ENCODE measurements around the gene ZDHHC14.
"Not testable (repeated sequence)": the region's sequence is repeated elsewhere in the genome, so short reads cannot be mapped to it uniquely, and the experiment has no call there.

The ZDHHC14 gene

GRCh38 chr6:157407646-157408045 lies 26.7 kb downstream of the ZDHHC14 start:
- H3K4me1 ChIP-seq (ENCODE audit: control insufficient read depth in 2 of 2, insufficient read depth in 1 of 2, low read depth in 1 of 2, low read length in 2 of 2), result peaks cover 7 to 11% of the 10 kb centered on the region in 2 donors
- no peak overlapping the region for H2BK5ac ChIP-seq (ENCODE audit: low read length)
- no peak overlapping the region for H3K27ac ChIP-seq (replicated peaks; ENCODE audit: low read length)
- no peaks in the 10 kb centered on the region for H3K36me3 ChIP-seq (replicated peaks in 1 of 2; ENCODE audit: control insufficient read depth in 2 of 2, insufficient read depth in 2 of 2, low read length in 2 of 2)
- peaks cover 2% of the 10 kb centered on the region for H3K79me1 ChIP-seq (ENCODE audit: low read depth, low read length)
- WGBS, 2 donors (ENCODE audit: extremely low coverage in 2 of 2, insufficient read length in 2 of 2, insufficient replicate concordance in 1 of 2), result no CpG with 5 or more reads among the region's 3 CpGs
- H2BK15ac ChIP-seq (ENCODE audit: low read length), result no peak overlapping the region
- H3K14ac ChIP-seq (ENCODE audit: low read length), result no peak overlapping the region
- no peak overlapping the region for H3K4ac ChIP-seq (ENCODE audit: low read length)
- H2BK12ac ChIP-seq (ENCODE audit: low read length), result no peak overlapping the region
- peaks cover 0 to 3% of the 10 kb centered on the region in 2 donors for H3K9me3 ChIP-seq (replicated peaks in 1 of 2; ENCODE audit: control insufficient read depth in 2 of 2, insufficient read depth in 1 of 2, low read depth in 1 of 2, low read length in 2 of 2)
- H2AFZ ChIP-seq (ENCODE audit: low read length), result no peak overlapping the region
- H2AK5ac ChIP-seq (ENCODE audit: low read depth, low read length), result no peak overlapping the region
- H3K4me2 ChIP-seq (ENCODE audit: insufficient read depth, low read length, poor library complexity, severe bottlenecking), result no peak overlapping the region
- no peak overlapping the region for H3K4me3 ChIP-seq (ENCODE audit: low read length in 2 of 2)
- no peak overlapping the region for H3K9ac ChIP-seq (ENCODE audit: low read depth, low read length, poor library complexity)
- no peak overlapping the region for H2BK120ac ChIP-seq (ENCODE audit: low read depth, low read length)
- no peaks in the 10 kb centered on the region for H3K27me3 ChIP-seq (ENCODE audit: control insufficient read depth in 3 of 3, insufficient read depth in 3 of 3, low read depth in 1 of 3, low read length in 3 of 3)
- H4K91ac ChIP-seq (ENCODE audit: low read depth, low read length, poor library complexity), result no peak overlapping the region
- H3K18ac ChIP-seq (ENCODE audit: low read length), result no peak overlapping the region
- H4K8ac ChIP-seq (ENCODE audit: low read depth, low read length), result no peak overlapping the region
- DNase-seq (ENCODE audit: low spot score), result no peak
- no peak overlapping the region for H3K23ac ChIP-seq (ENCODE audit: low read depth, low read length, poor library complexity)

- not testable (repeated sequence) for H3K18ac ChIP-seq (ENCODE audit: low read length); H3K27me3 ChIP-seq (ENCODE audit: control insufficient read depth in 3 of 3, insufficient read depth in 3 of 3, low read depth in 1 of 3, low read length in 3 of 3)
Measured at GRCh38 chr6:157408427-157408826, 27.4 kb downstream of the ZDHHC14 start.

DNA sequence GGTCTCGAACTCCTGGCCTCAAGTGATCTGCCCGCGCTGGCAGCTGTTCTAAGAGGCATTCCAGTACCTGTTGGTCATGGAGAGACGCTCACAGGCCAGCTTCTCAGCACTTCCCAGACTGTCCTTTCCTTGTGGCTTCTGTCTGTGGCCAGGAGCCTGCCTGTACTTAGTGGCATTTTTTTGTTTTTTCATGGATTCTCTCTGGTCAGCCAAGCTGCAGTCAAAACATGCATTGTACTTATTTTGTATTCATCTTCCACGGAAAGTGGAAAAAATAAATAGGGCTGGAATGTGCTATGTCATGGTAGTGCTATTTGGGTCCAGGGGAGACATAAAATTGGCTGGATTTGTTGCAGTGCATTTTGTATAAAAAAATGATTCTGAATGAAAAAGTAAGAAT lies 29.1 kb downstream of the ZDHHC14 start:
- no peak overlapping the region for H3K23ac ChIP-seq (ENCODE audit: low read depth, low read length, poor library complexity)
- no peak overlapping the region for H3K4me3 ChIP-seq (ENCODE audit: low read length in 2 of 2)
- H2BK15ac ChIP-seq (ENCODE audit: low read length), result no peak overlapping the region
- no CpG with 5 or more reads among the region's 5 CpGs for WGBS, 2 donors (ENCODE audit: extremely low coverage in 2 of 2, insufficient read length in 2 of 2, insufficient replicate concordance in 1 of 2)
- H2AK5ac ChIP-seq (ENCODE audit: low read depth, low read length), result no peak overlapping the region
- no peak overlapping the region for H3K27ac ChIP-seq (replicated peaks; ENCODE audit: low read length)
- DNase-seq (ENCODE audit: low spot score), result no peak
- H3K79me1 ChIP-seq (ENCODE audit: low read depth, low read length), result peaks cover 2% of the 10 kb centered on the region
- H3K27me3 ChIP-seq (ENCODE audit: control insufficient read depth in 3 of 3, insufficient read depth in 3 of 3, low read depth in 1 of 3, low read length in 3 of 3), result no peaks in the 10 kb centered on the region
- no peak overlapping the region for H3K4ac ChIP-seq (ENCODE audit: low read length)
- H3K9me3 ChIP-seq (replicated peaks in 1 of 2; ENCODE audit: control insufficient read depth in 2 of 2, insufficient read depth in 1 of 2, low read depth in 1 of 2, low read length in 2 of 2), result peaks cover 0 to 3% of the 10 kb centered on the region in 2 donors
- no peak overlapping the region for H2BK5ac ChIP-seq (ENCODE audit: low read length)
- peaks cover 7 to 11% of the 10 kb centered on the region in 2 donors for H3K4me1 ChIP-seq (ENCODE audit: control insufficient read depth in 2 of 2, insufficient read depth in 1 of 2, low read depth in 1 of 2, low read length in 2 of 2)
- H4K91ac ChIP-seq (ENCODE audit: low read depth, low read length, poor library complexity), result no peak overlapping the region
- no peak overlapping the region for H2AFZ ChIP-seq (ENCODE audit: low read length)
- no peak overlapping the region for H3K18ac ChIP-seq (ENCODE audit: low read length)
- no peak overlapping the region for H2BK12ac ChIP-seq (ENCODE audit: low read length)
- no peak overlapping the region for H3K14ac ChIP-seq (ENCODE audit: low read length)
- no peak overlapping the region for H4K8ac ChIP-seq (ENCODE audit: low read depth, low read length)
- H3K36me3 ChIP-seq (replicated peaks in 1 of 2; ENCODE audit: control insufficient read depth in 2 of 2, insufficient read depth in 2 of 2, low read length in 2 of 2), result no peaks in the 10 kb centered on the region
- no peak overlapping the region for H2BK120ac ChIP-seq (ENCODE audit: low read depth, low read length)
- no peak overlapping the region for H3K4me2 ChIP-seq (ENCODE audit: insufficient read depth, low read length, poor library complexity, severe bottlenecking)
- no peak overlapping the region for H3K9ac ChIP-seq (ENCODE audit: low read depth, low read length, poor library complexity)

More at GRCh38 chr6:157408427-157408826, 27.4 kb downstream of the ZDHHC14 start:
- H2BK120ac ChIP-seq (ENCODE audit: low read depth, low read length); H3K9ac ChIP-seq (ENCODE audit: low read depth, low read length, poor library complexity); H3K4ac ChIP-seq (ENCODE audit: low read length); H2BK5ac ChIP-seq (ENCODE audit: low read length); H4K91ac ChIP-seq (ENCODE audit: low read depth, low read length, poor library complexity); DNase-seq (ENCODE audit: low spot score); H3K9me3 ChIP-seq (replicated peaks in 1 of 2; ENCODE audit: control insufficient read depth in 2 of 2, insufficient read depth in 1 of 2, low read depth in 1 of 2, low read length in 2 of 2); H3K36me3 ChIP-seq (replicated peaks in 1 of 2; ENCODE audit: control insufficient read depth in 2 of 2, insufficient read depth in 2 of 2, low read length in 2 of 2); H2AFZ ChIP-seq (ENCODE audit: low read length); H3K79me1 ChIP-seq (ENCODE audit: low read depth, low read length); H2AK5ac ChIP-seq (ENCODE audit: low read depth, low read length); H2BK15ac ChIP-seq (ENCODE audit: low read length); H4K8ac ChIP-seq (ENCODE audit: low read depth, low read length); H3K14ac ChIP-seq (ENCODE audit: low read length); H3K4me2 ChIP-seq (ENCODE audit: insufficient read depth, low read length, poor library complexity, severe bottlenecking); H3K27ac ChIP-seq (replicated peaks; ENCODE audit: low read length); H2BK12ac ChIP-seq (ENCODE audit: low read length); H3K4me3 ChIP-seq (ENCODE audit: low read length in 2 of 2); H3K23ac ChIP-seq (ENCODE audit: low read depth, low read length, poor library complexity): not testable (repeated sequence)
- H3K4me1 ChIP-seq (ENCODE audit: control insufficient read depth in 2 of 2, insufficient read depth in 1 of 2, low read depth in 1 of 2, low read length in 2 of 2), result peaks cover 7 to 14% of the 10 kb centered on the region in 2 donors
- WGBS, 2 donors (ENCODE audit: extremely low coverage in 2 of 2, insufficient read length in 2 of 2, insufficient replicate concordance in 1 of 2), result no CpG with 5 or more reads among the region's 5 CpGs

GRCh38 chr6:157411368-157411767 lies 30.4 kb downstream of the ZDHHC14 start:
- Histone ChIP-seq H3K4me3 (ENCODE audit: low read length in 2 of 2) (no peak overlapping the region), H3K4me1 (ENCODE audit: control insufficient read depth in 2 of 2, insufficient read depth in 1 of 2, low read depth in 1 of 2, low read length in 2 of 2) (peaks cover 7 to 8% of the 10 kb centered on the region in 2 donors), H2BK5ac (ENCODE audit: low read length) (no peak overlapping the region), H2AFZ (ENCODE audit: low read length) (no peak overlapping the region), H3K79me1 (ENCODE audit: low read depth, low read length) (peaks cover 2% of the 10 kb centered on the region), H3K14ac (ENCODE audit: low read length) (no peak overlapping the region), H3K36me3 (replicated peaks in 1 of 2; ENCODE audit: control insufficient read depth in 2 of 2, insufficient read depth in 2 of 2, low read length in 2 of 2) (no peaks in the 10 kb centered on the region), H4K91ac (ENCODE audit: low read depth, low read length, poor library complexity) (no peak overlapping the region), H3K4me2 (ENCODE audit: insufficient read depth, low read length, poor library complexity, severe bottlenecking) (no peak overlapping the region), H3K27me3 (ENCODE audit: control insufficient read depth in 3 of 3, insufficient read depth in 3 of 3, low read depth in 1 of 3, low read length in 3 of 3) (no peaks in the 10 kb centered on the region), H2BK120ac (ENCODE audit: low read depth, low read length) (no peak overlapping the region), H4K8ac (ENCODE audit: low read depth, low read length) (no peak overlapping the region), H3K27ac (replicated peaks; ENCODE audit: low read length) (no peak overlapping the region), H2BK12ac (ENCODE audit: low read length) (no peak overlapping the region), H3K4ac (ENCODE audit: low read length) (no peak overlapping the region), H3K9ac (ENCODE audit: low read depth, low read length, poor library complexity) (no peak overlapping the region), H3K23ac (ENCODE audit: low read depth, low read length, poor library complexity) (no peak overlapping the region), H3K9me3 (replicated peaks in 1 of 2; ENCODE audit: control insufficient read depth in 2 of 2, insufficient read depth in 1 of 2, low read depth in 1 of 2, low read length in 2 of 2) (peaks cover 0 to 3% of the 10 kb centered on the region in 2 donors), H3K18ac (ENCODE audit: low read length) (no peak overlapping the region), H2BK15ac (ENCODE audit: low read length) (no peak overlapping the region), H2AK5ac (ENCODE audit: low read depth, low read length) (no peak overlapping the region)
- WGBS, 2 donors (ENCODE audit: extremely low coverage in 2 of 2, insufficient read length in 2 of 2, insufficient replicate concordance in 1 of 2), result no CpG with 5 or more reads among the region's 1 CpG
- no peak for DNase-seq (ENCODE audit: low spot score)
